Activated CD4-positive, alpha-beta T cell treated with anti-CD3 and anti-CD28 coated beads, Interleukin-2, Interleukin-4, amounts not matched to agents 100 ng/mL and 50 ng/mL, durations not matched to agents 16 hours and 8 hours (primary cell): ENCODE results near the gene MRPL52.
A peak's percentile ranks its signal among the peaks of the same experiment; 100 is the strongest.
"Not testable (repeated sequence)": the region's sequence is repeated elsewhere in the genome, so short reads cannot be mapped to it uniquely, and the experiment has no call there.

Experiments
- DNase-seq: peaks from one replicate; pipeline ENCODE4 v3.0.0-alpha.2; 2020; ENCODE audit warnings: low spot score

MRPL52 gene

DNA sequence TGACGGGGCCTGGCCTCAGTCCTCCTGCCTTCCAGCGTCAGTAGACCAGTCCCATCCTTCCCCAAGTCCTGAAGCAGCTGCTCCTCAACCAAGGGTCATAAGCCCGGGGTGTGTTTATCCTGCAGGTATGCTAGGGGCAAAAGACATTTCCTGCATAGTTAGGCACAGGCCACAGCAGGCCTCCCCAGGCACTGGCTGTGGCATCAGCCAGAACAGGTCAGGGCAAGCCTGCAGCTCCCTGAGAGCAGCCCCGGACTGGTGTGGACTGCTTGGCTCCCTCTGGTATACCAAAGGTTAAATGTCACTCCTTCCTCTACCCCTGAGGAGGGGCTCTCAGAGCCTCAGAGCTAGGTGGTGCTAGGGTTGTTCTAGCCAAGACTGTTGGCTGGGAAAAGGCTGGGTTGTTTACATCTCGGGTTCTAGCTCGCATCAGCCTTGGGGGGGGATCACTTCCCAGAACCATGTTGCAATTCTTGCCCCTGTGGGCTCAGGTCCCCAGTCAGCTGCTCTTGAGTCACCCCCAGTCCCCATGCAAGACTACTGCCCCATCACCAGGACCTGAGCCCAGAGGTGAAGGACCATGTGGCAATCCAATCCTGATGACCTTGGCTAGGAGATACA lies 9.6 kb downstream of the MRPL52 start:
- no peak for DNase-seq

DNA sequence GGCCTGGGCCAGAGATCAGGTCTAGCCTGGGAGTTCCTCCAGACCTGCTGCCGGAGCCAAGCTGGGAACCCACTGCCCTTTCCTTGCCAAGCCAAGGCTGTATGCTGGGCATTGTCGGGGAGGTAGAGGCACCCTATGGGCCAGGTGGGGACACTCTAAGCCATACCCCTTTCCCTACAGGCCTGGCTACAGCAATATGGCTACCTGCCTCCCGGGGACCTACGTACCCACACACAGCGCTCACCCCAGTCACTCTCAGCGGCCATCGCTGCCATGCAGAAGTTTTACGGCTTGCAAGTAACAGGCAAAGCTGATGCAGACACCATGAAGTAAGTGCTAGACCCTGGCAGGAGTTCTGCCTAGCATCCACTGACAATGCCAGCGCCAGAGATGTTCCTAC lies 11.6 kb downstream of the MRPL52 start:
- DNase-seq: no peak

DNA sequence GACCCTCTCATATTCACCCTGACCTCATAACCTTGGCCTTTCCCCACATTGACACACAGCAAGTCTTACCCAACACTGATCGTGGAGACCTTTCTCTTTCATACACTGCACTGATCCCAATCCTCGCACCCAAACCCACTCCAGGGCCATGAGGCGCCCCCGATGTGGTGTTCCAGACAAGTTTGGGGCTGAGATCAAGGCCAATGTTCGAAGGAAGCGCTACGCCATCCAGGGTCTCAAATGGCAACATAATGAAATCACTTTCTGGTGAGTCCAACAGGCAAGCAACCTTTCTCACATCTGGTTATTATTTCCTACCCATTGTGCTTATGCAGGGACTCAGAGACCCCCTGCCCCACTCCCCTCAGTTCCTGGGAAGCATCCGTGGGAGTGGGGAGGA lies 12.1 kb downstream of the MRPL52 start:
- DNase-seq: no peak

DNA sequence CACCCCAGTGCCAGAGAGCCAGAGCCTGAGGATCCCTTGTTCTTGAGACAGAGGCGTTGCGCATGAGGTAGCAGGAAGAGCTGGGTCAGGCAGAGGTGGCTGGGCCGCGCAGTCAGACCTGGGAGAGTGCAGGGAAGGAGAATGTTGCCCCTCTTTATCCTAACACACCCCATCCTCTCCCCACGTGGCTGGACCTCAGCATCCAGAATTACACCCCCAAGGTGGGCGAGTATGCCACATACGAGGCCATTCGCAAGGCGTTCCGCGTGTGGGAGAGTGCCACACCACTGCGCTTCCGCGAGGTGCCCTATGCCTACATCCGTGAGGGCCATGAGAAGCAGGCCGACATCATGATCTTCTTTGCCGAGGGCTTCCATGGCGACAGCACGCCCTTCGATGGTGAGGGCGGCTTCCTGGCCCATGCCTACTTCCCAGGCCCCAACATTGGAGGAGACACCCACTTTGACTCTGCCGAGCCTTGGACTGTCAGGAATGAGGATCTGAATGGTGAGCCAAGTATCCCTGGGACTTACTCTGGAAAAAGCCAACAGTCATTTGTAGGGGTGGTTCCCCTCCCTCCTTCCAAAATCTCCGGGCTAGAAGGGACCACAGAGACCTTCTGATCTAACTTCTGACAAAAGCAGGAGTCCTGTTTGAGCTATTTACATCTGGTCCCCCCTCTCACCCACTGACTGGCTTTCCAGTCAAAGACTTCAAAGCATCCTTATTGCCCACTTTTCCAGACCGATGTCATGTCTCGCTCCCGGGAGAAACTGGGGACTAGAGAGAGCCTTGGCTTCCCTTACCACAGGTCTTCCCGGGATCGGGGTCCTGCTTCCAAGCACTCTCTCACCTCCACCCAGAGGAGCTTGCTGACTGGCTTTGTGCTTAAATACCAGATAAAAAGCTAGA lies 12.8 kb downstream of the MRPL52 start:
- no peak for DNase-seq

DNA sequence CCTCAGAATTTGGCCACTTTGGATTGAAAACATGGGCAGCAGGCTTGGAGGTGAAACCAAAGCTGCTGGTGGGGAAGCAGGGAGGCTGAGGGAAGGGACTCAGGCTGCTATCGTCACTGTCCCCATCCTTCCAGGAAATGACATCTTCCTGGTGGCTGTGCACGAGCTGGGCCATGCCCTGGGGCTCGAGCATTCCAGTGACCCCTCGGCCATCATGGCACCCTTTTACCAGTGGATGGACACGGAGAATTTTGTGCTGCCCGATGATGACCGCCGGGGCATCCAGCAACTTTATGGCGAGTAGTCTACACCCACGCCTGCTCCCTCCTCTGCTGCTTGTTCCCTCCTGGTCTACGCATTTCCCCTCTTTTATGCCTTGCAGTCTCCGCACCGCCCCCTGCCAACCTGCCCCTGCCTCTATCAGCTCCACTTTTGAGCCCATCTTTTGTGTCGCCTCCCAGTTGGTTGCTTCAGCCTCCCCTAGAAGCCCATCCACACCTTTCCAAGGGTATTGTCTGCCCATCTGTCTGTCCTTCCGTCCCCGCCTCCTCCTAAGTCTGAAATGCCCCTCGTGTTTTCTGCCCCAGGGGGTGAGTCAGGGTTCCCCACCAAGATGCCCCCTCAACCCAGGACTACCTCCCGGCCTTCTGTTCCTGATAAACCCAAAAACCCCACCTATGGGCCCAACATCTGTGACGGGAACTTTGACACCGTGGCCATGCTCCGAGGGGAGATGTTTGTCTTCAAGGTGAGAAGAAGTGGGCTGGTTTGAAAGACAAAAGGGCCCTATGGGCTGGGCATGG lies 13.6 kb downstream of the MRPL52 start:
- DNase-seq: no peak

DNA sequence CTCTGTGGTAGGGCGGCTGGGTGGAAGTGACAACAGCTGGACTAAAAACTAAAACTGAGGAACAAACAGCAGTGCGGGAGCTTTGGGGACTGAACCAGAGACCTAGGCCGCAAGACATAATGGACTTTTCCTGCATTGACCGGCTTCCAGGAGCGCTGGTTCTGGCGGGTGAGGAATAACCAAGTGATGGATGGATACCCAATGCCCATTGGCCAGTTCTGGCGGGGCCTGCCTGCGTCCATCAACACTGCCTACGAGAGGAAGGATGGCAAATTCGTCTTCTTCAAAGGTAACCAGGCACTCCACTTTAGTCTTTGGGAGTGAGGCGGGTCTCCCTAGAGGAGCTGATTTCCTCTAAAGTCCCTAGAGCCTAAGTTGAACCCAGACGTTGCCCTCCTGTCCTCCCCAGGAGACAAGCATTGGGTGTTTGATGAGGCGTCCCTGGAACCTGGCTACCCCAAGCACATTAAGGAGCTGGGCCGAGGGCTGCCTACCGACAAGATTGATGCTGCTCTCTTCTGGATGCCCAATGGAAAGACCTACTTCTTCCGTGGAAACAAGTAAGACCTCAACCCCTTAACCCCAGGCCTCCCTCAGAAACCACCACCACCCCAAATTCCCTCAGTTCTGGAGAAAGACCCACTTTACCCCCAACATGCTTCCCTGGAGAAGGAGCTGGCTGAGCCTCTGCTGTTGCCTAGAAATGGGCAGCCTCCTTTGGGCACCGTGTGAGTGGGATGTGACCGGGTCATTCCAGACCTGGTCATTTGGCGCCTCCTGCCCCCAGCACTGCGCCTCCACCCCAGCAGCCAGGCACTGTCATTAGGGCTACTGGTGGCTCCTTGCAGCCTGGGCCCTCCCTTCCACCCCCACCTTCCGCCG lies 14.8 kb downstream of the MRPL52 start:
- no peak for DNase-seq

DNA sequence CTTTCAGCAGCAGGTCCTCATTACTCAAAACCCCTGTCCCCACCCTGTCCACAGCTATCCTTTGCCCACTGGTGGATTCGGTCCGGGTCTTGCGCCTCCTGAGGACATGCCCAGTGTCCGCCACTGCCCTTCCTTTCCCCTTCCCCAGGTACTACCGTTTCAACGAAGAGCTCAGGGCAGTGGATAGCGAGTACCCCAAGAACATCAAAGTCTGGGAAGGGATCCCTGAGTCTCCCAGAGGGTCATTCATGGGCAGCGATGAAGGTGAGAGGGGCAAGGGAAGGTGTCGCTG lies 15.4 kb downstream of the MRPL52 start:
- DNase-seq: no peak

DNA sequence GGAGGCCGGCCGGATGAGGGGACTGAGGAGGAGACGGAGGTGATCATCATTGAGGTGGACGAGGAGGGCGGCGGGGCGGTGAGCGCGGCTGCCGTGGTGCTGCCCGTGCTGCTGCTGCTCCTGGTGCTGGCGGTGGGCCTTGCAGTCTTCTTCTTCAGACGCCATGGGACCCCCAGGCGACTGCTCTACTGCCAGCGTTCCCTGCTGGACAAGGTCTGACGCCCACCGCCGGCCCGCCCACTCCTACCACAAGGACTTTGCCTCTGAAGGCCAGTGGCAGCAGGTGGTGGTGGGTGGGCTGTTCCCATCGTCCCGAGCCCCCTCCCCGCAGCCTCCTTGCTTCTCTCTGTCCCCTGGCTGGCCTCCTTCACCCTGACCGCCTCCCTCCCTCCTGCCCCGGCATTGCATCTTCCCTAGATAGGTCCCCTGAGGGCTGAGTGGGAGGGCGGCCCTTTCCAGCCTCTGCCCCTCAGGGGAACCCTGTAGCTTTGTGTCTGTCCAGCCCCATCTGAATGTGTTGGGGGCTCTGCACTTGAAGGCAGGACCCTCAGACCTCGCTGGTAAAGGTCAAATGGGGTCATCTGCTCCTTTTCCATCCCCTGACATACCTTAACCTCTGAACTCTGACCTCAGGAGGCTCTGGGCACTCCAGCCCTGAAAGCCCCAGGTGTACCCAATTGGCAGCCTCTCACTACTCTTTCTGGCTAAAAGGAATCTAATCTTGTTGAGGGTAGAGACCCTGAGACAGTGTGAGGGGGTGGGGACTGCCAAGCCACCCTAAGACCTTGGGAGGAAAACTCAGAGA lies 16.3 kb downstream of the MRPL52 start:
- no peak for DNase-seq

DNA sequence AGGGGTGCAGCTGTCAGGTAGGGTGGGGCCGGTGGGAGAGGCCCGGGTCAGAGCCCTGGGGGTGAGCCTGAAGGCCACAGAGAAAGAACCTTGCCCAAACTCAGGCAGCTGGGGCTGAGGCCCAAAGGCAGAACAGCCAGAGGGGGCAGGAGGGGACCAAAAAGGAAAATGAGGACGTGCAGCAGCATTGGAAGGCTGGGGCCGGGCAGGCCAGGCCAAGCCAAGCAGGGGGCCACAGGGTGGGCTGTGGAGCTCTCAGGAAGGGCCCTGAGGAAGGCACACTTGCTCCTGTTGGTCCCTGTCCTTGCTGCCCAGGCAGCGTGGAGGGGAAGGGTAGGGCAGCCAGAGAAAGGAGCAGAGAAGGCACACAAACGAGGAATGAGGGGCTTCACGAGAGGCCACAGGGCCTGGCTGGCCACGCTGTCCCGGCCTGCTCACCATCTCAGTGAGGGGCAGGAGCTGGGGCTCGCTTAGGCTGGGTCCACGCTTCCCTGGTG lies 17.2 kb downstream of the MRPL52 start:
- no peak for DNase-seq

DNA sequence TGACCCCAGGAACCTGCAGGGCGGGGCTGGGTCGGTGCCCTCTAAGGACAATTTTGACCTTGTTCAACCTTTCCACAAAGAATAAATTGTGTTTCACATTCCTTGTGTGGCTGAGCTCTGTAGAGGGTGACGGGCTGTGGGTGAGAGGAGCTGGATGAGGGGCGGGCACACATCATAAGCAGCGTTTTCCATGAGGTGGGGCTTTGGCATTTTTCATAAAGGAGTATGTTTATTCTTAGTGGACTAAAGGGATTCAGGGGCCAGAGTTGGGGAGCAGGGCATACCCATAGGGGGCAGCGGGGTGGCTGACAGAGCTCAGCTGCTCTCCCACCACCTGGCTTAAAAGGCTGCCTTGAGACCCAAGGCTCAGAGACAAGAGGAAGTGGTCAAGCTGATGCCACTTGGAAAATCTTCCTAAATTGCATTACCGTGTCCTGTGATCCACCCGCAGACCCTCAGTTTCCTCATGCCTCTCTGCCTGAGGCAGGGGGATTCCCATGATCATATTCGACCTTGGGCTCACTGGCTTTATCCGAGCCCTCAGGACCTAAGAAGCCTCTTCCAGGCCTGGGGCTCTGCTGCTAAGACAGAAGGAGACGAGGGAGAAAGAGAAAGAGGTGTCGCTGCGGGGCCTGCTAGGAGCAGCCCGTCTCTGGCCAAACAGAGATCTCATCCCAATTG lies 18.1 kb downstream of the MRPL52 start:
- no peak for DNase-seq

DNA sequence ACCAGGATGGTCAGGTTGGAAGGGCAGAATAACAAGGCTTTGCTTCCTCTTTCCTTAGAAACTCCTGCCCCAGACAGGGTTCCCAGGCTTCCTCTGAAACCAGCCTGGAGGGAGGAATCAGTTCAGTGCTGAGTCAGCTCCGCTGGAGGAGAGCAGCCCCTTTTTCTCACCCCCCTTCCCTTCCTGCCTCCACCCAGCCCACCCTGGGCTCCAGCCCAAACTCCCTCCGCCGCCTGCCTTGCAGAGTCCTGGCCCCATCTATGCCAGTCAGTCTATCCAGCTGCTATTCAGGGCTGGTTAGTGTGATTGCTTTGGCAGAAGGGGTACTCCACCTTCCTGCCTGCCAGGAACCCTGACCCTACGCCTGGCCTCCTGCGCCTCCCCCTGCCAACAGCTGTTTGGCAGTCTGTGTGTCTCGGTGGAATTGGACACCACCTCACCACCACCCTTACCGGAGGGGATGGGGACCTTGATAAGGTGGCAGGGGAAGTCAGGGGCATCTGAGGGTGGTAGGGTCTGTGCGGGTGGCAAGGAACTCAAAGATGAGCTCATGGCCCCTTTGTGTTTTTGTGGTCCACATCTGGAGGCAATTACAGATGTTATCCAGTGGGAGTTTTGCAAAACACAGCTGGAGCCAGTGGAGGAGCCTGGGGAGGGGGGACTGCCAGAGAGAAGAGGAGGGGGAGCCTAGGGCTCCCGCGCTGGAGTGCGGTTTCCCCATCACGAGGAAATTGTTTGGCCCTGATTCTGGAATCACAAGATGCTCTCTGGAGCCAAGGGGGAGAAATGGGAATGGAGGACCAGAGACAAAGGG lies 18.9 kb downstream of the MRPL52 start:
- DNase-seq: no peak

DNA sequence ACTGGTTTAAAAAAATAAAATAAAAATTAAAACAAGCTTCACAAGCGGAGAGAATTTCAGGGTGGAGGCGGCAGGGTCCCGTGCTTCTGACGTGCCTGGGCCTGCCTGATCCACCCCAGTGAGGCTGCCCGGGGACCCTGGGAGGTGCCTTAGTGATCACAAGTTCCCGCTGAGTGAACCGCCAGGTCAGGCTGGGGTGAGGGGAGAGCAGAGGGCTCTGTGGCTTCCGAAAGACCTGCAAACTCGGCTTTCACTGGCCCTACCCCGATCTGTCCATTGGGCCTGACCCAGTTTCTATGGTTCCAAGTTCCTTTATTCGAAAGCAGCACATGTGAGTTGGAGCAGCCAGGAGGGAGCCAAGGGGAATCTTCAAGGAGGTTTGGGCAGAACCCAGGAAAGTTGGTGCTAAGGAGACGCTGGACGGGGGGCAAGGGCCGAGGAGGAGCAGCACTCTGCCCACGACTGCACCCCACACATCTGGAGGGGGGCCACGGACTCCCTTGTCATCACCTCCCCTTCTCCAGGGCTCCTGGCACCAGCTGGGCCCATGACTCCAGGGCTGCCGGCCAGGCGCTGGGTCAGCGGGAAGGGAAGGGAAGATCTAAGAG lies 19.6 kb downstream of the MRPL52 start:
- DNase-seq: no peak

DNA sequence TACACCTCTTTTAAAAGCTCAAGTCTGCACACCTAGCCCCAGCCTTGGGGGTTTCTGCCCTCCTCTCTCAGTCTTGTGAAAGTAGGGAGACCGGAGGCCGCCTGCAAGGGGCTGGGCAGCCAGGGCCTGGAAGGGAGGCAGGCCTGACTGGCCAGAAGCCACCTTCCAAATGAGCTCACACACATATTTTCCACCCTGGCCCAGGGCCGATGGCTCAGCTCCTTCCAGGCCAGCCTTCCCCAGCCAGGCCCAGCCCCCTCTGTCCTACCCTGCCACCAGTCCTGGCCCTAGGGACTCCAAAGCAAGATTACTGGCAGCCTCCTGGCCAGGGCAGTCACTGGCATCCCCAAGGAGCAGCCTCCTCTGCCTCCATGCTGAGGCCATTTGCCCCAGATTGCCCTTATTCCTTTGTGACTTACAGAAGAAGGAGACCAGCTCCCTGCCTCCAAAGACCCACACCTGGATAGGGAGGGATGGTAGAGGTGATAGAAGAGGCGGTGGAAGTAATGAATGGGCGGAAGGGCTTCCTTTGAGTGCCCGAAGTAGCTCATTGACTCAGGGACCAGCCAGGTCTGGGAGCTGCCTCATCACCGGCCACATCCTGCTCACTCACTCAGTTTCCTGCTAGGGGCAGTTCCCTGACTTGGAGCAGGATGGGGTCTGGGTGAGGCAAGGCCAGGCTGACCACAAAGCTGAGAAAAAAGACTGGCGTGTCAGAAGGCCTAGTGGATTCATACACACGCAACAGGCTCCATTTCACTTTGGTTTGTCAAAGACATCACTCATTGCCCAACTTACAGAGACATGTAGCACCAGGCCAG lies 21.5 kb downstream of the MRPL52 start:
- DNase-seq: peak; percentile 74

DNA sequence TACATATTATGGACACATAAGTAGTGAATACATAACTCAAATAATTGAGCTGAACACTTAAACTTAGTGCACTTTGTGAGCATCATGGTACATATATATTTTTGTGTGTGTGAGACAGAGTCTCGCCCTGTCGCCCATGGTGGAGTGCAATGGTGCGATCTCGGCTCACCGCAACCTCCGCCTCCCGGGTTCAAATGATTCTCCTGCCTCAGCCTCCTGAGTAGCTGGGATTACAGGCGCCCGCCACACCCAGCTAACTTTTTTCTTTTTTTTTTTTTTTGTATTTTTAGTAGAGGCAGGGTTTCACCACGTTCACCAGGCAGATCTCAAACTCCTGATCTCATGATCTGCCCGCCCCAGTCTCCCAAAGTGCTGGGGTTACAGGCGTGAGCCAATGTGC lies 22.5 kb downstream of the MRPL52 start:
- not testable (repeated sequence) for DNase-seq

DNA sequence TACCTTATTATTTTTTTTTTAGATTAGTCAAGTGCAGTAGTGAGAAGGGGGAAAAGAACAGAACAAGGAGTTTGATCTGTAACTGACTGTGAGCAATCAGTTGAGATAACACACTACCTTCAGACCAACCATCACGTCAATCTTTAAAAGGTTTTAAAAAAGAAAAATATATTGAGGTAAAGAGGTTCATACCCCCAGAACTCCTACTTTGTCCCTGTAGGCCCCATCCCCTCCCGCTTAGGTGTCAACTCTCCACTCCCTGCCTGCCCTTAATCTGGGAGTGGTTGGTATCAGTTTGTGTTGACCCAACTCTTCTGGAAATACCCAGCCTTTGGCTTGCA lies 22.9 kb downstream of the MRPL52 start:
- DNase-seq: no peak

DNA sequence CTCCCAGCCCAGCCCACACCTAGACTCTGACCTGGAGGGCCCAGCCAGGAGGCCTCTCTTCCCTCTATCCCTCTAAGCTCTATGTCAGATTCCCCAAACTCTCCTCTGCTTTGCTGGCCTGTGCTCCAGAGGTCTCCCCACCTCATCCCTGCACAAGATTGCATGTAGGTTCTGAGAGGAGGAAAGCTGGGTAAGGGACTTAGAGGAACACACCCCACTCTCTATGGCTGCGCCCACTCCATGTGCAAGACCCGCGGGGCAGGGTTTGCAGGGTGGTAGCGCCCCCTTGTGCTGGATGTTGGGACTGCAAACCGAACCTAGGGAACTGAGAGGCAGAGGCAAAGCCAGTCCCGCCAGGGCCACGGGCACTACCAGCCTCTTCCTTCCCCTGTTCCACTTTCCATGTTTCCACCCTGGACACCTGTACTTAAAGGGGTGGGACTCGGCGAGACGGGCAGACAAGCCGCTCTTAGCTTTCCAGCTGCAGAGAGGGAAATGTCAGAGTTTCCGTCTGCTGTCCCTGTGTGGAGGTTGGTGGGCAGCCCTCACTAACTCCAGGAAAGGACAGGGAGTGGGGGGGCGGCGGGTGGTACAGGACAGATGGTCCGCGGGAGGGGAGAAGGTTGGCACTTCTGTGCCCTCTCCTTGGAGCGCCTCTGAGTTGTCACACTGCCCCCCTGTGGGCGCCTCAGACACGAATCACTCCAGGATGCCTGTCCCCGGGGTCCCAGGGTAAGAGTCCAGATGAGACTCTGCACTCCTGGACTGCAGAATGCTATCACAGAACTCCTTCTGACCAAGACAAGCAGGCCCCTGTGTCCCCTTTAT lies 23.5 kb downstream of the MRPL52 start:
- peak; percentile 90 for DNase-seq

DNA sequence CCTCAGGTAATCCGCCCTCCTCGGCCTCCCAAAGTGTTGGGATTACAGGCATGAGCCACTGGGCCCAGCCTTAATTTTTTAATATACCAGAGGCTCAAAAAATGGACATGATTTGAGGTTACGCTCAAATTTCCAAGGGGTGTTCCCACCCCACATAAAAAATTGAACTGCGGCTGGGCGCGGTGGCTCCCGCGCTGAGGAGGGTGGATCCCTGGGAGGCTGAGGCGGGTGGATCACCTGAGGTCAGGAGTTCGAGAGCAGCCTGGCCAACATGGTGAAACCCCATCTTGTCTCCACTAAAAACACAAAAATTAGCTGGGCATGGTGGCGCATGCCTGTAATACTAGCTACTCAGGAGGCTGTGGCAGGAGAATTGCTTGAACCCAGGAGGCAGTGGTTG lies 24.6 kb downstream of the MRPL52 start:
- not testable (repeated sequence) for DNase-seq
